Ramos (cell line): Measurements from ENCODE around the gene DGCR8.

ENCODE experiments used
- in situ Hi-C: fragments of 300-500 bp; cut with MboI; formaldehyde crosslinking; loops from one replicate; pipeline ENCODE4 v1.14.3; 2022; ENCODE audit warnings: low sequenced_read_pairs; ENCODE audit not compliant: unreplicated experiment

The DGCR8 gene

GRCh38 chr22:20118300-20119020, 38.4 kb downstream of the DGCR8 start:
- in situ Hi-C loops, result loop anchor here (5.0 kb wide), 1 partner anchor 146 kb away; no protein-coding TSS in a partner anchor

- in situ Hi-C loops, result no loop called here
These were observed 41.9 kb downstream of the DGCR8 start for GRCh38 chr22:20121856-20122415.

GRCh38 chr22:20123366-20124082, 43.5 kb downstream of the DGCR8 start:
- in situ Hi-C loops, result no loop called here

- in situ Hi-C loops, result no loop called here
These were observed 44.2 kb downstream of the DGCR8 start for GRCh38 chr22:20124083-20124787.

- in situ Hi-C loops, result no loop called here
These were observed 45.4 kb downstream of the DGCR8 start for GRCh38 chr22:20125201-20126174.

- in situ Hi-C loops, result no loop called here
These were observed 46.4 kb downstream of the DGCR8 start for GRCh38 chr22:20126284-20127029.

GRCh38 chr22:20127318-20127868, 47.4 kb downstream of the DGCR8 start:
- in situ Hi-C loops, result no loop called here

GRCh38 chr22:20127869-20128618, 48.0 kb downstream of the DGCR8 start:
- in situ Hi-C loops, result no loop called here

GRCh38 chr22:20128619-20128901, 48.5 kb downstream of the DGCR8 start:
- in situ Hi-C loops, result no loop called here

- in situ Hi-C loops, result no loop called here
These were observed 49.1 kb downstream of the DGCR8 start for GRCh38 chr22:20128902-20129746.

- in situ Hi-C loops, result no loop called here
These were observed 49.6 kb downstream of the DGCR8 start for GRCh38 chr22:20129747-20130014.

- in situ Hi-C loops, result no loop called here
These were observed 50.3 kb downstream of the DGCR8 start for GRCh38 chr22:20130319-20130718.

GRCh38 chr22:20130731-20131596, 50.9 kb downstream of the DGCR8 start:
- in situ Hi-C loops, result no loop called here

- in situ Hi-C loops, result no loop called here
These were observed 51.5 kb downstream of the DGCR8 start, which contains the start of gene ZDHHC8 for GRCh38 chr22:20131597-20131858. TSS of gene ZDHHC8 (plus strand) at chr22:20131804. CDS start at chr22:20131948, 144 bp downstream.

GRCh38 chr22:20131859-20132685, 52.0 kb downstream of the DGCR8 start:
- in situ Hi-C loops, result no loop called here

- in situ Hi-C loops, result no loop called here
These were observed 52.7 kb downstream of the DGCR8 start for GRCh38 chr22:20132686-20133246.
